GM19438 (cell line): ENCODE measurements around the gene FAM47E.
"Not testable (repeated sequence)": the region's sequence is repeated elsewhere in the genome, so short reads cannot be mapped to it uniquely, and the experiment has no call there.

Experiments
- ATAC-seq: cut with Tn5 transposase; IDR thresholded peaks from one replicate; pipeline ENCODE4 v1.9.1; 2021; ENCODE audit warnings: low read depth; ENCODE audit not compliant: unreplicated experiment

Gene FAM47E

DNA sequence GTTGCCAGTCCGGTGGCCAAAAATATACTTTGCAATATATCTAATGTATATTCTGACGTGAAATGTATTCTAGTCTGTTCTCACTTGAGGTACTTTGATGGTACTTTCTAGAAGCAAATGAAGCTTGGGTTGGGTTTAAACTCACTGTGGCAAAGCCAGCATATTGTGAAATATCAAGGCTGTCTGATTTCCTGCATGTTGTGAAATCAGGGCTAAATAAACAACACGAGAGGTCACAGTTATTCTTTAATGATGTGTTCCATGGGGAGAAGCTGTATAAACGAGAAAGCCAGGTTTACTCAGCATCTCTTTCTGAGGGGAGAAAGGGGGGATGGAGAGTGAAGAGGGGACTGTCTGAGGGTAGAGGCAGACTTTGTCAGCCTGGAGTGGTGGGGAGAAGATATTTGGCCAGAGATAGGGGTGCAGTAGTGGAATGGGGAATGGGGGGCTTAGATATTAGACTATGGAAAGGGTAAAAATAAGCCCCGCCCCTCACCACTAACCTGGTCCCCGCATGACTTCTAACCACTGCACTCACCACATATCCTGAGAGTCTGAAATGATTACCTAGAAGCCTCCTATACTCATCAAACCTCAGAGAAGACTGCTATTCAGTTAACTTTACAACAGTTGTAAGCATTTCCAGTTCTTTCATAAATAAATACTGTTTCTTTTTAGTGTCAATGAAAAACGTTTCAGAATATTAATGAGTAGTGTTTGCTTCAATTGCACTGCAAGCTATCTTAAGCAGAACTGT lies 32.0 kb upstream of the FAM47E start:
- ATAC-seq: no peak

DNA sequence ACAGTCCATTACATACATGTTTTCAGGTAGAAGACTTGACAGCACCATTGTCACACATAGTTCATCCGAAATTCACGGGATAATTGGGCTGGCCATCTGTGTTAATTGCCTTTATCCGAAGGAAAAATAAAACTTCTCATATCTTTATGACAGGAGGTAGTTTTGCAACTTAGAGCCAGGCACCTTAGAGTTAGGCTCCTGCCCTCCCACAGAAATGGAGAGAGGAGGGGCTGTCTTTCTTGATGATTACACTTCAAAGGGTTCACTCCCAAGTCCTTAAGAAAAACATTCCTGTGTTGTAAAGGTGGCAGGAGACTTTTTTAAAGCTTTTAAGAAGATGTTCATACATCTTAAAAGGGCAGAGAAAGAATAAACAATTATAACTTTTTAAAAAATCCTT lies 27.4 kb upstream of the FAM47E start:
- ATAC-seq: no peak

DNA sequence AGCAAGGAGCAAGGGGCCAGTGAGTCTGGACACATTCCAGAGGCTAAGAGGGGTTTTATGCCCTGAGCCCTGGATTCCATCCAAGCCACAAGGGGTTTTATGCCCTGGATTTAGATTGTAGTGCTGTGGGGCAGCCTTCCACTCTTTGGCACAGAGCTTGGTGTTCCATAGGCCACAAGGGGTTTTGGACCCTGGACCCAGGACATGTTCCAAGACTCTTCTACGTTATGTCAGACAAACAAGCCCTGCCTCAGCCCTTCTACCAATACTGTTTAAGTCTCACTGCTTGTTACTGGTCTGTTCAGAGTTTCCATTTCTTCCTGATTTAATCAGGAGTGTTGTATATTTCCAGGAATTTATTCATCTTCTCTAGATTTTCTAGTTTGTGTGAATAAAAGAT lies 25.1 kb upstream of the FAM47E start:
- no peak for ATAC-seq

DNA sequence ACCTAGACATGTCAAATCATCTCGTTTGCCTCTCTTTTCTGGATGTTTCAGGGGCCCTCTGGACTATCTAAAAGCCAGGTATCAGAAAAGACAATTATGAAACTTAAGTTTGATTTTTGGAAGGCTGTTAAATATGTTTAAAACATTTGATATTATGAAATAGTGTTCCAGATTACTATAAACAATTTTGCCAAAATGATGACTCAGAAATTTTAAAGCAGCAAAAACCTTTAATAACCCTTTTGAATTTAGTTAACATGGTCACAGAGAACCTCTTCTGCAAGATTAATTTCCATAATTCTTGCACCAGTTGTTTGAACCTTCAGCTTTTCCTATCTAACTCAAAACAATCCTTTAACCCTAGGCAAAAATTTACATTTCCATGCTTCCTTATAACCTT lies 18.8 kb upstream of the FAM47E start:
- no peak for ATAC-seq

DNA sequence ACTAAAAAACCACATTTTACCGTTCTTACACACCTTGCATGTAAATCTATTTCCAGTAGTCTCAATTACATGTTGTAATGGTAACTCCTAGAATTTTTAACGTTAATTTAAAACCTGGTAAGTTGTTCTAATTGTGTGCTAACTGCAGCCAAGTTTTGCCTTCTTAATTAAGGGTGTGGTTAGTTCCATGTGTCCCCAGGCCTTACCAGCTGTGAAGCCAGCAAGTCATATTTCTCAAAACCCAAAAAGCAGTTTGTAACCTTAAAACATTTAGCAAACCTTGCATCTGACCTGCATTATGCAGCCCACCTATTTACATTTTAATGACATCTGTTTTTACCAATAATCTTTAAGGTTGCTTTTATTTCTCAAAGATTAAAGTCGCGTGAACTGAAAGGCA lies 18.4 kb upstream of the FAM47E start:
- no peak for ATAC-seq

DNA sequence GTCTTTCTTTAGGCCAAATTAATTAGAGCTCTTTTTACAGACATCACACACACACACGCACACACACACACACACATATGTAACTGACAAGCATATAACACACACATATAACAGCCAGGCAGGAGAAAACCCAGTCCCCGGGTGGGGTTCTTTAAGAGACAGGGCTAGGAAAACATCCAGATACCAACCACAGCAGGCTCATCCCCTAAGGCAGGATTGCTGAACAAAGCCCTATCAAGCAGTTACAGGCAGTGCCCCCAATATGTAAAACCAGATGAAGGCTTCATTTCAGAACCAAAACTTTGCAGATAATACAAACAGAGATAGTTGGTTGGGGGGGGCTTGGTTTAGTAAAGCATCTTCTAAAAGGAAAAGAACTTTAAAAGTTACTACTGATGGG lies 18.0 kb upstream of the FAM47E start:
- no peak for ATAC-seq

DNA sequence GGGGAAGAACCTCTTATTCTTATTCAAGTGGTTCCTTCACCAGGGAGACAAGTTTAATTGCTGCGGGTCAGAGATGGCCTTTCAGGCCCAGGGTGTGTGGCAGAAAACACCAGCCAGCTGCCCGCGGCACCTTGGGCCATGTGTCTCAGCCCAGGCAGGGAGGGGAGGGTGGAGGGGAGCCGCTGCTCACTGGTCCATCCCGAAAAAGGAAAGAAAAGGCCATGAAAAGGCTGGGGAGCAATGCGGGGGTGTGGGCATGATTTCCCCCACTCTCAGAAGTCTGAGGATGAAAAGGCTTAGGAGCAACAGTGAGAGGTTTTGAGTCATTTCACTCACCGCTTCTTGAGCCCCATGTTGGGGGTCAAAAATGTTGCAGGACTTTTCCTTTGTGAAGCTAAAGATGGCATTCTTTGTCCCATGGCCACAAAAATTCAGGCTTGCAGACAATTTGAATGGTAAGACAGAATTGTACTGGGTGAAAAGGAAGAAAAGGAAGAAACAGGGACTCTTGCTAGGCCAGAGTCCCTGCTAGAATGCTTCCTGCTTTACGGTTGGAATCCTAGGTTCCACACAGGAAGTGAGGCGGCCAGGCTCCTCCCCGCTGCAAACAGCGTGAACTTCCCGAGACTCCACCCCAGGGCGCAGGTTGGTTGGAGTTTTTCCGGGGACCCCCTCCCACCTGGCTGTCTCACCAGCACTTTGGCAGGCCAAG lies 17.4 kb upstream of the FAM47E start:
- no peak for ATAC-seq

DNA sequence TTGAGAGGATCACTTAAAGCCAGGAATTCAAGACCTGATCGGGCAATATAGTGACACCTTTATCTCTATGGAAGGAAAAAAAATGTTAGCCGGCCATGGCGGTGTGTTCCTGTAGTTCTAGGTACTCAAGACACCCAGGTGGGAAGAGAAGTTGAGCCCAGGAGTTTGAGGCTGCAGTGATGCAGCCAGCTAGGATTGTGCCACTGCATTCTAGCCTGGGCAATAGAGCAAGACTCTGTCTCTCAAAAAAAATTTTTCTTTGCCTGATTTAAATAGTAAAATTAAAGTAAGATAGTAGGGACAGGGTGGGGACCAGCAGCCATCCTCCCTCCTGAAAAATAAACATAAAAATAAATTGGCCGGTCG lies 16.9 kb upstream of the FAM47E start:
- no peak for ATAC-seq

DNA sequence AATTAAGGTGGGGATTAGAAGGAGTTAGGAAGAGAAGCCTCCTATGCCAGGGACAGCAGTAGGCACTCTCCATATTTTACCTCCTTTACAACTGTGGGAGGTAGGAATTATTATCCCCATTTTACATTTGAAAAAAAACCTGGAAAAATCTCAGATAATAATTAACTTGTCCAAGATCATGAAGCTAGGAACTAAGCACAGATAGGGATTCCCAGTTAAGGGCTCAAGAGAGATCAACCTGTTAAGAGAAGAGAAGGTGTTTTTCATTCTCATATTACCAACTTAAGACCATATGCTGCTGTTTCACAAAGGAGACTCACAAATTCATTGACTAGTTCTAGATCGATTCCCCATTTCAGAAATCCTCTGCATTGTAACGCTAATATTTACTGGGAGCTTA lies 16.1 kb upstream of the FAM47E start:
- ATAC-seq: no peak

DNA sequence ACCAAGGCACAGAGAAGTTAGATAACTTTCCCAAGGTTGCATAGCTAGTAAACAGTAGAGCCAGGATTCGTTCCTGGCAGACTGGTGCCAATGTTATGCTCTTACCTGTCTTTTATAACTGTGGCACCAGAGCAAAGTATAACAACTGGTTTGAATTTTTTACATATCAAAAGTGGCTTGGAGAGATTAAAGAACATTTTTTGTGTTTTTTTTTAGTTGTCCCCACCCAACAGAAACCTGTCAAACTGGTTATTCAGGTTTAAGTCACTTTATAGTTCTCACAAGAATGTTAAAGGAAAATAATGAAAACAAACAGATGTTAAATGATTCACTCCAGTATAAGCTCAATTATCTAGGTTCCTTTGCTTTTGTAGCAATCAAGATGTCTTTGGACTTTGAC lies 15.6 kb upstream of the FAM47E start:
- ATAC-seq: no peak

DNA sequence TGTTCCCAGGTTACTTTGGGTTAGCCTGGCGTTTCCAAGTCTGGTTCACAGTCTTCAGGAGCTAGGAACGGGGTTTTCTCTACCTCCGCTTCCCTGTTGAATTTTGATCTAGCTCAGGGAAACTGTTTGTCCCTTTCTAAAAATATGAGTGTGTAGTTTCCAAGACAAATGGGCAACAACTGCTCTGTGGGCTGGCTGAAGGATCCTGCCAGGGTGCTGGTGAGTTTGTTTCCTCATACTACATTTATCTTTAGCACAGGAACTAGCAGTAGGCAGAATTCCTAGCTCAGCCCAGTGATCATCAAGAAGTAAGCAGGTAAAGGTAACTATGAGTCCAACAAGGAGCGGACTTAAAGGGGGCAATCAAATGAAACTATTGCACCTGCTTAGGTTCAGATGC lies 13.3 kb upstream of the FAM47E start:
- no peak for ATAC-seq

DNA sequence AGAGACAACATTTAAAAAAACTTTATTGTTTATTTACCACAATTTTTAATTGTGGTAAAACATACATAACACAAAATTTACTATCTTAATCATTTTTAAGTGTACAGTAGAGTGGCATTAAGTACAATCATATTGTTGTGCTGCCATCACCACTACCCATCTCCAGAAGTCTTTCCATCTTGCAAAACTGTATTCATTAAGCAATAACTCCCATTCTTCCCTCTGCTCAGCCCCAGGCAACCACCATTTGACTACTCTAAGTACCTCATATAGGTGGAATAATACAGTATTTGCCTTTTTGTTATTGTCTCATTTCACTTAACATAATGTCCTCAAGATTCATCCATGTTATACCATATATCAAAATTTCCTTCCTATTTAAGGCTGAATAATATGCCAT lies 12.8 kb upstream of the FAM47E start:
- no peak for ATAC-seq

DNA sequence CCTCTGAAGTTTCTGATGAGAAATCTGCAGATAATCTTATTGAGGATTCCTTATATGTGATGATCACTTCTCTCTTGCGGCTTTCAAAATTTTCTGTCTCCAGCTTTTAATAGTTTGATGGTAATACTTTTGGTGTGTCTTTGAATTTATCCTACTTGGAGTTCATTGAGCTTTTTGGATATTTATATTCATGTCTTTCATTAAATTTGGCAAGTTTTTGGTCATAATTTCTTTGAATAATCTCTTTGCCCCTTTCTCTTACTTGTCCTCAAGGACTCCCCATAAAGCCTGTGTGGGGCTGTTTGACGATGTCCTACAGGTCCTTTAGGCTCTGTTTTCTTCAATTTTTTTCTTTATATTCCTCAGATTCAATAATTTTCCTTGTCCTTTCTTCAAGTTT lies 11.3 kb upstream of the FAM47E start:
- ATAC-seq: no peak

DNA sequence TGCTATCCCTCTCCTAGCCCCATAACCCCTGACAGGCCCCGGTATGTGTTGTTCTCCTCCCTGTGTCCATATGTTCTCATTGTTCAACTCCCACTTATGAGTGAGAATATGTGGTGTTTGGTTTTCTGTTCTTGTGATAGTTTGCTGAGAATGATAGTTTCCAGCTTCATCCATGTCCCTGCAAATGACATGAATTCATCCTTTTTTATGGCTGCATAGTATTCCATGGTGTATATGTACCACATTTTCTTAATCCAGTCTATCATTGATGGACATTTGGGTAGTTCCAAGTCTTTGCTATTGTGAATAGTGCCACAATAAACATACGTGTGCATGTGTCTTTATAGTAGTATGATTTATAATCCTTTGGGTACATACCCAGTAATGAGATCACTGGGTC lies 7.6 kb upstream of the FAM47E start:
- not testable (repeated sequence) for ATAC-seq

DNA sequence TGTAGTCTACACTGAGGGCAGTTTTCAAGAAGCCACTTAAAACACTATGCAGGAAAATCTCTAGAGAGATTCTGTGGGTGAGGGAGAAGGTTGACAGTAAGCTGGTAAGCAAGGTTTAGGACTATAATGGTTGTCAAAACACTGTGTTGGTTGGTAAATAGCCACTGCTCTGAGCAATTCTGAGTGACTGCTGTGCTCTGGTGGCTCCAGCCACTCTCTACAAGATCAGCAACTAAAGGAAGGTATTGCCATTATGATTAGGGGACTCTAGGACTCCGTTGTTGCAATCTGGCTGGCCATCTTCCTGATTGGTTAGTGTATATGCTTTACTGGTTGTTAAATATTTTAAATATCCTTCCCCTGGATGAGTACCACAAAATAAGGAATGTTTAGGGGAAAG lies 5.5 kb upstream of the FAM47E start:
- no peak for ATAC-seq

DNA sequence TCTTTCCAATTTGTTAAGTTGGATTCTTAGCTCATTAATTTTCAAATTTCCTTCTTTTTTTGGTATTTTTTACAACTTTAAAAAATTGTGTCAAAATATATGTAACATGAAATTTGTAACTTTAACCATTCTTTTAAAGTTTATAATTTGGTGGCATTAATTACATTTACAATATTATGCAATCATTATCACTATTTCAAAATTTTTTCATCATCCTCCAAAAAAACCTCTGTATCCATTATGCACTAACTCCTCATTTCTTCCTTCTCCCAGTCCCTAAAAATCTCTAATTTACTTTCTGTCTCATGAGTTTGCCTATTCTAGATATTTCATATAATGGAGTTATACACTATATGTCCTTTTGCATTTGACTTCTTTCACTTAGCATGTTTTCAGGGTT lies 4.7 kb upstream of the FAM47E start:
- no peak for ATAC-seq

DNA sequence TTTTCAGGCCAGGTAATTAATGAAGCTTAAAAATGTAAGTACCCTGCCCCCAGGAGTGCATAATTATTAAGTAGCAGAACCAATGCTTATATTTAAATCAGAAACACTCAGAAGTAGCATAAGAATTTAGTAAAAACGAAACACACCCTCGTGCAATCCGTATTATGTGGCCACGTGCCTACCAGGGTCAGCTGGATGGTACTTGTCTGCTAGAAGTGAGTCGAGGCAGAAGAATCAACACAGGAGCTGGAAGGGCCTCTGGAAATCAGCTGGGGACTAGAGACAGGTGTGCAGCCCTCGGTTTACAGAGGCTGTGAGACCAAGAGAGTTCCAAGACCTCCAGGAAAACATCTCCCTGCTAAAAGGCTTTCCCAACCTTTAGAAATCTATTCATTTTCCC lies 559 bp upstream of the FAM47E start:
- ATAC-seq: no peak

DNA sequence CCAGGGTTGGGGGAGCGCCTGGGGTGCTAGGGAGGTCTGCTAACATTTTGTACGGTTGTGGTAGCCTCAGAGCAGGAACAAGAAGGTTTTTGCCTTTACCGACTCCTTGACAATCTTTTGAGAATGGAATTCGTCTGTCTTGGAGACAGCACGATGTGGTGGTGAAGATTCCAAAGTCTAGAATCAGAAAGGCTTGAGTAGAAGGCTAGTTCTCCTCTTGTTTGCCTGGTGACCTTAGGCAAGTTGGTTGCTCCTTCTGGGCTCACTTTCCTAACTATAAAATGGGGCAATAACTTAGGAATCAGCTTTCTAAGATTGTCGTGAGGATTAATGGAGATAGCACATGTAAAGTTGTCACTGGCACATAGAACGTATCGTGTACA lies 741 bp downstream of the FAM47E start:
- ATAC-seq: no peak

DNA sequence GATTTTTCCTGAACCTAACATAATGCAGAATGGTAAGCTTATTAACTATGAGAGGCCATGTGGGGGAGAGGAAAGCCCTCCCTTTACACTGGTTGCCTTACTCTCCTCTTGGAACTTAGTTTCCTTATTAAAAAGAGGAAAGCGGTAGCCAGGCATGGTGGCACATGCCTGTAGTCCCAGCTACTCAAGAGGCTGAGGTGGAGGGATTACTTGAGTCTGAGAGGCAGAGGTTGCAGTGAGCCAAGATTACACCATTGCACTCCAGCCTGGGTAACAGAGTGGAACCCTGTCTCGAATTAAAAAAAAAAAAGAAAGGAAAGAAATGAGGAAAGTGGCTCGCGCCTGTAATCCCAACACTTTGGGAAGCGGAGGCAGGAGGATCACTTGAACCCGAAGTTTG lies 2.0 kb downstream of the FAM47E start:
- ATAC-seq: no peak

DNA sequence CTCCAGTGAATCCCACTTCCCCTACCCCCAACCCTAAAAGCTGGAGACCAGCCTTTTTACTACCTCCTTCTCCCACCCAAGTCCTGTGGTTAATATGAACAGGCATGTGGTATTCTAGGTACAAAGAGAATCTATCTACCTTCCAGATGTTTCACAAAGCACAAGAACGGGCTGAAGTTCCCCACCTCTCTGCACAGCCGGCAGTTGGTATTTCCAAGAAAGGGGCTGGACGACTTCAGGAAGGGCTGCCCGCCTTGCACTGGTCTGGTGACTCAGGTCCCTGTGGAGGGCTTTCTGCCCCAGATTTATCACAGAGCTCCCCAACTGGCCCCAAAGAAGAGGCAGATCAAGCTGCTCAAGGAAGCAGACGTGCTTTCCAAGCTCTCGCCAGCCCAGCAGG lies 4.5 kb downstream of the FAM47E start:
- ATAC-seq: no peak

DNA sequence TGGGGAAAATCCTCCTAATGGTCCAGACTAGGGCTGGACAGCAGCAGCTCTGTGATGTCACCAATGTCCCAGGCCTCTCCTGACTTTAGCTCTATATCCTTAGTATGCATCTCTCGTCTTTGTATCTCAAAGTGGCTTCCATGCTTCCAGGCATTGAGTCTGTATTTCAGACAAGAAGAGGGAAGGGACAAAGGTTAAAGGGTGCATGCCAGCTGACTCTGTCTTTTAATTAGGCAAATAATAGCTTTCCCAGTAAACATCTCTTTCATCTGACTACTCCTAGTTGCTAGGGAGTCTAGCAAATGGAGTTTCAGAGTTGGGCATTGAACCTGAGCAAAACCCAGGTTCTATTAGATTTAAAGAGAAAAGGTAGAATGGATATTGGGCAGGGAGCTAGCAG lies 5.4 kb downstream of the FAM47E start:
- ATAC-seq: no peak

DNA sequence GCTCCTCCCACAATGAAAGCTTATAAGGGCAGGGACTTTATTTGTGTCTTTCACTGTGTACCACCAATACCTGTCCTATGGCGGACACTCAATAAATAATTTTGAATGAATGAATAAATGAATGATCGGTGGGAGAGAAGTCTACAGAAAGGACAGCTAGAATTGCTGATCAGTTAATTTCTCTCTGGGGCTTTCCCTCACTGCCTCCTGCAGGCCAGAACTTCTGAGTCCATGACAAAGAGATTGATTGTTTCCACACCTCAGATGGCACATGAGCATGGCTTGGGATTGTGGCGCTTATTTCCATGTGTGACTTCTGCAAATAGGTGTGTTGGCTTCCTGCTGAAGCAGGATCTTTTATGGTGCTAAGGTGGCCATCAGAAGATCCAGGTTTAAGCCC lies 6.3 kb downstream of the FAM47E start:
- ATAC-seq: no peak

DNA sequence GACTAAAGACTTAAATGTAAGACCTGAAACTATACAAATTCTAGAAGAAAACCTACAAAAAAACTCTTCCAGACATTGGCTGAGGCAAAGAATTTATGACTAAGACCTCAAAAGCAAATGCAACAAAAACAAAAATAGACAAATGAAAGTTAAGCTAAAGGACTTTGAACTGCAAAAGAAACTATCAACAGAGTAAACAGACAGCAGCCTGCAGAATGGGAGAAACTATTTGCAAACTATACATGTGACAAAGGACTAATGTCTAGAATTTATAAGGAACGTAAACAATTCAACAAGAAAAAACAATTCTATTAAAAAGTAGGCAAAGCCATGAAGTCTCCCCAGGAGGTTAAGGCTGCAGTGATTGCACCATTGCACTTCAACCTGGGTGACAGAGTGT lies 9.1 kb downstream of the FAM47E start:
- no peak for ATAC-seq
